GM23248 (cell line): ENCODE measurements around the gene ORM2.
"Not testable (repeated sequence)": the region's sequence is repeated elsewhere in the genome, so short reads cannot be mapped to it uniquely, and the experiment has no call there.

Experiments used
- EZH2 ChIP-seq: fragments of 200-600 bp; sonication (generic); IDR thresholded peaks from 2 replicates; pipeline ENCODE4 v1.6.1; 2018; ENCODE audit warnings: antibody characterized with exemption, mild to moderate bottlenecking; ENCODE audit not compliant: insufficient read depth, poor library complexity, severe bottlenecking
- EZH2phosphoT487 ChIP-seq: fragments of 200-600 bp; sonication (generic); IDR thresholded peaks from 2 replicates; pipeline ENCODE4 v1.6.1; 2018; ENCODE audit warnings: antibody characterized with exemption, moderate library complexity, mild to moderate bottlenecking, low read depth; ENCODE audit not compliant: insufficient read depth

- not testable (repeated sequence) for TF ChIP-seq EZH2, EZH2phosphoT487
Observed at GRCh38 chr9:114324965-114325364, 4.7 kb upstream of the ORM2 start.
